Hepatocyte (in vitro differentiated cells): Measurements from ENCODE around the gene FNIP2.
"Not testable (repeated sequence)": the region's sequence is repeated elsewhere in the genome, so short reads cannot be mapped to it uniquely, and the experiment has no call there.

Source experiments
- EZH2 ChIP-seq: fragments of 200-600 bp; sonication (generic); IDR thresholded peaks from 2 replicates; pipeline ENCODE4 v1.6.1; 2016; ENCODE audit warnings: antibody characterized with exemption, mild to moderate bottlenecking, borderline replicate concordance
- EZH2phosphoT487 ChIP-seq: fragments of 200-600 bp; sonication (generic); IDR thresholded peaks from one replicate; pipeline ENCODE4 v1.6.1; 2018; ENCODE audit warnings: antibody characterized with exemption, mild to moderate bottlenecking, low read depth, moderate library complexity; ENCODE audit not compliant: unreplicated experiment, severe bottlenecking
- TF ChIP-seq, protein P1 (sequence below): fragments of 200-600 bp; sonication (generic); IDR thresholded peaks from 2 replicates; pipeline ENCODE4 v1.5.1; 2016; ENCODE audit warnings: antibody characterized with exemption, mild to moderate bottlenecking; ENCODE audit not compliant: poor library complexity

DNA sequence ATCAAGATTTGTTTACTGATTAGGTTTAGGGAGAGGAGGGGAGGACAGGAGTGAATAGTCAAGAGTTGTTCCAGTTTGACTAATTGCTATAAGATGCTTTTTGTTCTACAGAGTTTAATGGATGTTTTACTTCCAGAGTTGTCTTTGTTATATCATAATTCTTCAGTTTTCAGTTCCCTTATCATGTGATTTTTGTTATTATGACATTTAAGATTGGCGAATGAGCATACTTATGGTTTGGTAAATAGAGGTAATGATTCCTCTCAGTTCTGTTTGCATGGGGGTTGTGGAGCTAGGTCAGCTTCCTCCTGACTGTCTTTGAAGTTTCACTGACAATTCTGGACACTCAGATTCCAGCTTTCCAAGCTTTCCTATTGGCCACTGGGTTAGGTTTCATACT lies 24.6 kb downstream of the FNIP2 start:
- not testable (repeated sequence) for TF ChIP-seq EZH2, EZH2phosphoT487
- TF ChIP-seq, protein P1, sequence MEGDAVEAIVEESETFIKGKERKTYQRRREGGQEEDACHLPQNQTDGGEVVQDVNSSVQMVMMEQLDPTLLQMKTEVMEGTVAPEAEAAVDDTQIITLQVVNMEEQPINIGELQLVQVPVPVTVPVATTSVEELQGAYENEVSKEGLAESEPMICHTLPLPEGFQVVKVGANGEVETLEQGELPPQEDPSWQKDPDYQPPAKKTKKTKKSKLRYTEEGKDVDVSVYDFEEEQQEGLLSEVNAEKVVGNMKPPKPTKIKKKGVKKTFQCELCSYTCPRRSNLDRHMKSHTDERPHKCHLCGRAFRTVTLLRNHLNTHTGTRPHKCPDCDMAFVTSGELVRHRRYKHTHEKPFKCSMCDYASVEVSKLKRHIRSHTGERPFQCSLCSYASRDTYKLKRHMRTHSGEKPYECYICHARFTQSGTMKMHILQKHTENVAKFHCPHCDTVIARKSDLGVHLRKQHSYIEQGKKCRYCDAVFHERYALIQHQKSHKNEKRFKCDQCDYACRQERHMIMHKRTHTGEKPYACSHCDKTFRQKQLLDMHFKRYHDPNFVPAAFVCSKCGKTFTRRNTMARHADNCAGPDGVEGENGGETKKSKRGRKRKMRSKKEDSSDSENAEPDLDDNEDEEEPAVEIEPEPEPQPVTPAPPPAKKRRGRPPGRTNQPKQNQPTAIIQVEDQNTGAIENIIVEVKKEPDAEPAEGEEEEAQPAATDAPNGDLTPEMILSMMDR: not testable (repeated sequence)
